HCEC 1CT (cell line): ENCODE data around the gene HLA-DPB1.
"Not testable (repeated sequence)": the region's sequence is repeated elsewhere in the genome, so short reads cannot be mapped to it uniquely, and the experiment has no call there.

Source experiments
- DNase-seq: peaks from one replicate; pipeline ENCODE4 v3.0.0-alpha.2; 2017

Gene HLA-DPB1

DNA sequence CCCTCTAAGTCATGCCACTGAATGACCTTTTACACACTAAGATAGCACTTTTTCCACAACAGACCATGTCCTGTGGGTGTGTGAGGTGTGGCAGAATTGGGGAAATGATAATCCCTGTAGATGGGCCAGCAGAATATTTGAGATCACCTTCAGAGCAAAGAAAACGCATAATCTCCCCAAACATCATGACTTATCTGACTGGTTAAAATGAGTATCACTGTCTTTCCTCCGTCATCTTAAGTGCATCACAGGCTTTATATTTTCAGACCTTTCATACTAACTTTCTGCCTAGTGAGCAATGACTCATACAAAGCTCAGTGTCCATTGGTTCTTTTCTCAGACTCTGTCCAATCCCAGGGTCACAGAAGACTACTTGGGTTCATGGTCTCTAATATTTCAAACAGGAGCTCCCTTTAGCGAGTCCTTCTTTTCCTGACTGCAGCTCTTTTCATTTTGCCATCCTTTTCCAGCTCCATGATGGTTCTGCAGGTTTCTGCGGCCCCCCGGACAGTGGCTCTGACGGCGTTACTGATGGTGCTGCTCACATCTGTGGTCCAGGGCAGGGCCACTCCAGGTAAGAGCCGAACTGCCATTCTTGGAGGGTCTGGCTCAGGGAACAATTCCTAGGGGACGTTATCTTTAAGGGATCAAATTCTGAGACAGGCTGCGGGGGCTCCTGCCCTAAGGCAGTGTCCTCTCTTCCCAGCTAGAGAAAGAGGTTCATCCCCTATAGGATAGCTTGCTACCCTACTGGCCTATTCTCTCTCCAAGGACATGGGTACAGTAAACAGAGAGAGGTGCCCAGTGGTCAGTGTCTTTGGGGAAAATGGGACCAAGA, at the start of gene HLA-DPB1:
Gene HLA-DPB1 (plus strand): TSS at position 423 of the 838 bp plus-strand sequence. CDS start 52 bp downstream, at position 475.
- peak; percentile 37 for DNase-seq

DNA sequence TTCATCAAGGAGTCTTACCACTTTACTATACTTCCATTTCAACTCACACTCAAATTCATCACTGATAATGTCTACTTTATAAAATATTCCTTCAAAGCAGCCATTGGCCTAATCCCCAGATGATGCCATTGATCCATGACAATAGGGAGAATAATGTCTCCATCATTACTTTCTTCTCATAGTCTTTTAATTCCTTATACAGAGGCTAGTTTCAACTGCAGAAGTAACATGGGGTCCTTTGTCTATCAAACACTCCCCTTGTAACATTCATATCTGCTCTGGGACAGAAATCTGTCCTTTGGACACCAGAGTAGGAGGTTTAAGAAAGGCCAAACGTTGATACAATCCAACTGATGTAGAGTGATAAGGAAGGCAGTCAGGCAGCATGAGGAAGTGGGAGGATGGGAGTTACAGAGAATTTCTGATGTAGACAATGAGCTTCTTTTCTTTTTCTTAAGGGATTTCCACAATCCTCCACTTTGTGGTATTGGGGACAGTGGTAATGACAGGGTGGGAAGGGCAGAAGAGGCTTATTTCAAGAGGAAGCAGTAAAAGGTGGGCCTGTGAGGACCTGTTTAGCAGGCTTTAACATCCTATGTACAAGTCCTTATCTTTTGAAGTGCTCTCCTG, 47.5 kb upstream of the HLA-DPB1 start:
- no peak for DNase-seq

DNA sequence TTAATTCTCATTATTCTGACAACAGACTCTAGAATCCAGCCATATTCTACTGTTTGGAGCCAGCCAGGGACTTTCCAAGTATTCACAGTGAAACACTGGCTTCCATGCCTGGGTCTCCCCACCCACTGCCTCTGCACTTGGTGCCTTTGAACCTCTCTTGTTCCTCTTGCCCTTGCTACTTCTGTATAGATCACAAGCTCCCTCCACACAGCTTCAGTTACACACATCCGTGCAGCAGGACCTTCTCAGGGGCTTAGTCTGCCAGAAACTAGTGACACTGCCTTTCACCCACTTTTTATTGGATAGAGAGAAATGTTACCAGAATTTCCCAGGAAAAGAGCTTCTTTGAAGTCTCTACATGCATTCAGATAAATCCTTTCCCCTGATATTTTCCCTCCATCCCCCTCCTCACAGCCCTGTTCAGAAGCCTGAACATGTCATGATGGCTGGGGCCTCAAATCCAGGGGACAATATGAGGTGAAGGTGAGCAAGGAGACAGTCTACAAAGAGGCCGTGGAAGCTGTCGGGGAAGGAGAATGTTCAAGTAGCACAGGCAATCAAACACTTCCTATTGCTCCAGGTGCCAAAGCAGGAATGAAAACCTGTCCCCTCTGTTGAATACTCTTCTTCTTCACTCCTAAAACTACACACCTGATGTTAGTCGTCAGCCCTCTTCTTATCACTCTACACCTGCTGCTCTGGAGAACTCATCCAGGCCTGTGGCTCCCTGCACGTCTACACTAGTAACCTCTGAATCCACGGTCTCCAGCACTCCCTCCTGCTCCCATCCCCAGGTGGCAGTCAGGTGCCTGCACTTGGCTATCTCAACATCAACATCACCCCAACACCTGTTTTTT, 46.2 kb upstream of the HLA-DPB1 start:
- no peak for DNase-seq

DNA sequence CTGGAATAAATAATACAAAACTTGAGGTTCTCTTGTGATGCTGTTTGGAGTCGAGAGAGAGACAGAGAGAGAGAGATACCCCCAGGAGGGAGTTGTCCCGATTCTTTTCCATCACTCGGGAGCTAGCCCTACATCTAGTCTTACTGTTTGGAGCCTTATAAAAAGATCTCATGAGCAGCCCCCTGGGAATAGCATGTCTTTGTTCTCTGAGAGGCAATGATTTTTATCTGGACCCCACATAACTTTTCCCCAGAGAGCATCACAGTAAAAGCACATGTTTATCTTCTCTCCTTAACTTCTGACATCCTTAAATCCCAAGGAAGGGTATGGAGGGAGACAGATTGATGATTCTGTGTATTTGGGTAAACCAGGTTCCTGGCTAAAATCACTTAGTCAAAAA, 45.5 kb upstream of the HLA-DPB1 start:
- no peak for DNase-seq

DNA sequence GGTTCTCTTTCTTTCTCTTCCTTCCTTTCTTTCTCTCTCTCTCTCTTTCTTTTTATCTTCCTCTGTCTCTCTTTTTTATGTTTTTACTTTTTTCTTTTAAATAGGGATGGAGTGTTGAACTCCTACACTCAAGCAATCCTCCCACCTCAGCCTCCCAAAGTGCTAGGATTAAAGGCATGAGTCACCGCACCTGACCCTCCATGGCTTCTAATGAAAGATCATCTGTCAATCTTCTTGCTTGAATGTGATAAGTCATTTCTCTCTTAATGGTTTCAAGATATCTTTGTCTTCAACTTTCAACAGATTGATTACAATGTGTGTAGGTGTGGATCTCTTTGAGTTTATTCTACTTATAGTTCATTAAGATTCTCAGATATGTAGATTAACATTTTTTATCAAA, 41.2 kb upstream of the HLA-DPB1 start:
- no peak for DNase-seq

DNA sequence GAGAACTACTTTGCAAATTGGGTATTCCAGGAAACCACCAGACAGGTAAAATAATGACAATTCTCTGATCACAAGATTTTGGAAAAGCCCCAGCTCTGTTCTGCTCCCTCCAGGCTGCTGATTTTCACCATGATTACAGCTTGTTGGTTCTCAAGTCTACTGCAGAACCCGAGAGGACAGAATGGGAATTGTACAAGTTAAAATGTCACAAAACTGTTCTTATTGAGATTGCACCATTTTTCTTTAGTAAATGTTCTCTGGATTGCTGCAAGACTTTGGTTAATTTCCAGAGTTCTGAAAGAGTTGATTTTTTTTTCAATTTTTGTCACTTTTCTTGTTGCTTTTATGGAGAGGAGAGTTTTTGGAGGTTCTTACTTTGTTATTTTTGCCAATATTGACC, 39.3 kb upstream of the HLA-DPB1 start:
- DNase-seq, result no peak

DNA sequence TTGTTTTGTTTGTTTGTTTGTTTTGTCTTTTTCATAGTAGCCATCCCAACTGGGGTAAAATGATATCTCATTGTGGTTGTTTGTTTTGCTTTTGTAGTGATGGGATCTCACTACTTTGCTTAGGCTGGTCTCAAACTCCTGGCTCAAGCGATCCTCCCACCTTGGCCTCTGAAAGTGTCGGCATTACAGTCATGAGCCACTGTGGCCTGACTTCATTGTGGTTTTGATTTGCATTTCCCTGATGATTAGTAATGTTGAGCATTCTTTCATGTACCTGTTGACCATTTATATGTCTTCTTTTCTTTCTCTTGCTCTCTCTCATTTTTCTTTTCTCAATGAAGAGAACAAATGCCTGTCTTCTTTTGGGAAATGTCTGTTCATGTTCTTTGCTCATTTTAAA, 35.6 kb upstream of the HLA-DPB1 start:
- DNase-seq, result no peak

- DNase-seq, result no peak
These were observed 26.3 kb upstream of the HLA-DPB1 start for GRCh38 chr6:33049323-33050013.

- no peak for DNase-seq
These were observed 25.6 kb upstream of the HLA-DPB1 start for GRCh38 chr6:33050014-33050810.

GRCh38 chr6:33052627-33053026, 23.2 kb upstream of the HLA-DPB1 start:
- DNase-seq, result no peak

DNA sequence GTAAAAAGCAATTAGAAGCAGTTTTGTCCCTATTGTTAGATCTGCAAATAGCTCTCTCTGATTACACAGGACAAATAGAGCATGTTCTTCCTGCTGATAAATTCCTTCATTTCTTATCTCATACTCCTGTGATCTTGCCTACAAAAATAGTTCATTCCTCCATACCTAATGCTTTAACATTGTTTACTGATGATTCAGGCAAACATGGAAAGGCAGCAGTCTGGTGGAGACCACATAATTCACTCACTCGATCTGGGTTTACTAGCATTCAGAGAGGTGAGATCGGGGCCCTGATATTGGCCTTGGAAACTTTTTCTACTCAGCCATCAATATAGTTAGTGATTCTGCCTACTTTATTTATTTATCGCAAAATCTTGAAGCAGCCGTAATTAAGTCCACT, 22.6 kb upstream of the HLA-DPB1 start:
- DNase-seq, result no peak

DNA sequence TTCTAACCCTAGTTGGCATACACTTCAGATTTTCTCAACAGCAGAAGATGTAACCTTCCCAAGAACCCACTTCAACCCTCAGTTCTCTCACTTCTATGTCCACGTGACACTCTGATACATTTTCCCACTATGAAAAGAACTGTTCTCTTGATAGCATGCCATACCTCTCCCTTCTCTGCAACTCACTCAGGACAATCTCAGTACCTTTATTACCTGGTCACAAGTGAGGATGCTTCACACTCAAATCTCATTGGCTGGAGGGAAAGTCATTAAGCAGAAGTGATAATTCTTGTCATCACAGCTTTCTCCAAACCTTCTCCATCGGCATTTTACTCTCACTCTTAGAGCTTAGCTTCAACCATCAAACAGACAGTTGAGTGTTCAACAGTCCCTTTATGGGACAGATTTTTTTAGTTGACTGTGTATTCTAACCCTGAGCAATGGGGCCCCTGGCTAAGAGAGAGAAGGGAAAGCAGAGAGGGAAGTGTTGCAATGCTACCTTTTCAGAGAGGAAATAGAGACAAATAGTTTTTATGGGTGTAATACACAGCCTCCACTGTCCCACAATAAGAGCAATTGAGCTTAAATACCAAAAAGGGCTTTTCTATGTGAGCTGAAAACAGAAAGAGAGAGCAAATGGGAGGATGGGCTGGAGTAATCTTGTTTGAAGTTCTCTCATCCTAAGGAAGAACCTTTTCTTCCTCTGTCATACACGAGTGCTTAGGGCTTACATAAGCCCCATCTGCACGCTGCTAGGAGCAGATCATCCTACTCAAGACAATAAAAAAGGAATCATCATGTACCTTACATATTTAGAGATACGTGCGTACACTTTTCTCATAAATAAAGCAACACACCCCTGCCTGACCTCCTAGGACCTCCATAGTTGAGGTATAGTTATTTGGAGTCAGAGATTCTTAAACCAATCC, 18.3 kb upstream of the HLA-DPB1 start:
- no peak for DNase-seq

GRCh38 chr6:33061987-33062386, 13.8 kb upstream of the HLA-DPB1 start:
- DNase-seq, result peak; percentile 45

DNA sequence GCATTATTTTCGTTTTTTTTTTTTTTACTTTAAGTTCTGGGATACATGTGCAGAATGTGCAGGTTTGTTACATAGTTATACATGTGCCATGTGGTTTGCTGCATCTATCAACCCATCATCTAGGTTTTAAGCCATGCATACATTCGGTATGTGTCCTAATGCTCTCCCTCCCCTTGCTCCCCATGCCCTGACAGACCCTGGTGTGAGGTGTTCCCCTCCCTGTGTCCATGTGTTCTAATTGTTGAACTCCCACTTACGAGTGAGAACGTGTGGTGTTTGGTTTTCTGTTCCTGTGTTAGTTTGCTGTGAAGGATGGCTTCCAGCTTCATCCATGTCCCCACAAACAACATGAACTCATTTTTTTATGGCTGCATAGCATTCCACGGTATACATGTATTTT, 12.4 kb upstream of the HLA-DPB1 start:
- DNase-seq, result not testable (repeated sequence)

GRCh38 chr6:33064723-33065122, 11.1 kb upstream of the HLA-DPB1 start:
- no peak for DNase-seq

DNA sequence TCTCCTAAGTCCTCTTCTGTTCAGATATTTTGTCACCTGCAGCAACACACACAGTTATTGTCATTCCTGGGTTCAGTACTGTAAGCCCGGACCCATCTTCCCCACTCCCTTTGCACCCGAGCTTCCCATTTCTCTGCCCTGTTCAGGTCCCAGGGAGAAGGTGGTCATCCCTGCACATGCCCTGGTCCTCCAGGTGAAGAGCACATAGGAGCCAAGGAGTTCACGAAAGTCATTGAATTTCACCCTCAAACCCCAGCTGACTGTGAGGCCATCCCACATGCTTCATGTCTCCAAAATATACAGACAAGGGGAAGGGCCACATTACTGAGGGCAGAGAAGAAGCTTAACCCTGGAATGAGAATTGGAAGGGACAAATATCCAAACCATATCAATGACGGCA, 10.5 kb upstream of the HLA-DPB1 start:
- no peak for DNase-seq

DNA sequence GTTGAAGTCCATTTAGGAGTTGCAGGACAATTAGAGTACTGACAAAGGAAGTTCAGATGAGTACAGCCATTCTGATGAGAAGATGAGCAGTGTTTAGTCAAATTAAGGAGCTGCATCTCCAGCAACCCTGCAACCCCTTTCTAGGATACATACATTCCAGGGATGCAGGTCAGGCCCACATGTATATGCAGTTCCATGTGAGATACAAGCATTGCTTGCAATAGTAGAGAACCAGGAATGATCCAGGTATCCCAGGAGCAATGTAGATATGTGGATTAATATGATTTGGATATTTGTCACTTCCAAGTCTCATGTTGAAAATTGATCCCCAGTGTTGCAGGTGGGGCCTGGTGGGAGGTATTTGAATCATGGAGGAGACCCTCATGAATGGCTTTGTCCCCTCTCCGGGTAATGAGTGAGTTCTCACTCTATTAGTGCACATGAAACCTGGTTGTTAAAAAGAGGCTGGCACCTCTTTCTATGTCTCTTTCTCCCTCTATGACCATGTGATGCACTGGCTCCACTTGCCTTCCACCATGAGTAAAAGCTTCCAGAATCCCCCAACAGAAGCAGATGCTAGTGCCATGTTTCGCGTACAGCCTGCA, 8.8 kb upstream of the HLA-DPB1 start:
- no peak for DNase-seq

DNA sequence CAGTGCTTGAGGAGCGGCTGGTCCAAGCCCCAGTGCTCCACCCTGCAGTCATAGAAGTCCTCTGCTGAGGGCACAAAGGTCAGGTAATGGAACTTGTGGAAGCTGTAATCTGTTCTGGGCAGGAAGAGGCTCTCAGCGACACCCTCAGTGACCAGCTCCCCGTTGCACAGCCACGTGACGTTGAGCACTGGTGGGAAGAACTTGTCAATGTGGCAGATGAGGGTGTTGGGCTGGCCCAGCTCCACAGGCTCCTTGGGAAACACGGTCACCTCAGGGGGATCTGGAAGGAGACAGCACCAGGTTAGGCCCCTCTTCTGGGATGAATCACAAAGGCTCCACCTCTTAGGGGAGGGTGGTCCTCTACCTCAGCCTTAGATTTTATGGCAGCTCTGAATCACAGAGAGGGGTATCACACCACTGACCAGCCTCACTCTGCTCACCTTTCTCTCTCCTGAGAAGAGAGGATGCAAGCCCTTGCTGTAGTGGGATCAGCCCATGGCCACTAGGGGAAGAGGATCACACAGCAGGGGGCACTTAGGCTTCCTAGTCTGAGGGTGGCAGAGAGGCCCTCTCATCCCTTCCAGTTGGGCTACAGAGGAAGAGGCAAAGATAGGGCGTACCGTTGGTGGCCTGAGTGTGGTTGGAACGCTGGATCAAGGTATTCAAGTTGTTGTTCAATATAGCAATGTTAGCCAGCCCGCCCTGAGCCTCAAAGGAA, 6.6 kb upstream of the HLA-DPB1 start:
- no peak for DNase-seq

DNA sequence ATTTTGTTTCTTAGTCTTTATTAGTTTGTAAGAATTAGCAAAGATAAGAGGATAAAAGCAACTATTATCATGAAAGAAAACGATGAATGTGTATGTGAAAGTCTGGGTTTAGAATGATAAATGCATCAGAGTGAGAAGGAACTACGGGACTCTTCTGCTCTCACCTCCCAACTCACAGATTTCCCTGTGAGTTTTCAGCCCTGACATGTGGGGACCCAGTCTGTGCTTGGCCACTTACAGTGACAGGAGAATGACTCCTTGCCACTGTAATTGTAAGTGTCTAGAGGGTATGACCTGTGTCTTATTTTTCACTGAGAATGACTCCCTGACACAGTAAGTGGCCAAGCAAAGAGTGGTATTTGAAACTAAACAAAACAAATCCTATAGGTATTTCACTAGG, 4.9 kb upstream of the HLA-DPB1 start:
- no peak for DNase-seq

- no peak for DNase-seq
These were observed 4.2 kb upstream of the HLA-DPB1 start for GRCh38 chr6:33071569-33071968.
